GM23338 (cell line): Measurements from ENCODE around the gene CRMP1. TPM values are rescaled to one million over a fixed set of nuclear protein-coding genes. Genes with fewer than 3 reads are reported as not detected.

ENCODE experiments used
- ATAC-seq: fragments of 200-7000 bp; cut with Tn5 transposase; 3 replicates; pipeline ENCODE4 v1.9.1; 2020
- DNase-seq: peaks from one replicate; pipeline ENCODE4 v3.0.0-alpha.2; 2015; ENCODE audit warnings: low spot score
- H2AFZ ChIP-seq: fragments of 200-600 bp; sonication (generic); 2 replicates; pipeline ENCODE4 v1.8.0; 2016; ENCODE audit warnings: antibody characterized with exemption, mild to moderate bottlenecking, moderate library complexity
- H3F3A ChIP-seq: fragments of 200-600 bp; sonication (generic); replicated peaks from 2 replicates; pipeline ENCODE4 v1.8.0; 2017; ENCODE audit warnings: antibody characterized with exemption, mixed run types, low read depth
- H3K27ac ChIP-seq: fragments of 200-600 bp; sonication (generic); 2 replicates; pipeline ENCODE4 v1.6.1; 2016; ENCODE audit warnings: low read depth
- H3K27me3 ChIP-seq: fragments of 200-600 bp; sonication (generic); 2 replicates; pipeline ENCODE4 v1.8.0; 2016; ENCODE audit warnings: mild to moderate bottlenecking, mixed run types, moderate library complexity; ENCODE audit not compliant: insufficient read depth
- H3K36me3 ChIP-seq: fragments of 200-600 bp; sonication (generic); 2 replicates; pipeline ENCODE4 v1.8.0; 2016; ENCODE audit warnings: mild to moderate bottlenecking; ENCODE audit not compliant: insufficient read depth
- H3K4me1 ChIP-seq: fragments of 200-600 bp; sonication (generic); 2 replicates; pipeline ENCODE4 v1.8.0; 2016; ENCODE audit warnings: mild to moderate bottlenecking, moderate library complexity; ENCODE audit not compliant: insufficient read depth
- H3K4me2 ChIP-seq: fragments of 200-600 bp; sonication (generic); 2 replicates; pipeline ENCODE4 v1.7.1; 2017; ENCODE audit warnings: mixed run types
- H3K4me3 ChIP-seq: fragments of 200-600 bp; sonication (generic); 2 replicates; pipeline ENCODE4 v1.6.1; 2016; ENCODE audit warnings: mixed run types
- H3K79me2 ChIP-seq: fragments of 200-600 bp; sonication (generic); replicated peaks from 2 replicates; pipeline ENCODE4 v1.8.0; 2017; ENCODE audit warnings: mild to moderate bottlenecking; ENCODE audit not compliant: insufficient read depth
- H3K9me2 ChIP-seq: fragments of 200-600 bp; sonication (generic); 2 replicates; pipeline ENCODE4 v1.8.0; 2017; ENCODE audit not compliant: insufficient read depth
- H4K20me1 ChIP-seq: fragments of 200-600 bp; sonication (generic); replicated peaks from 2 replicates; pipeline ENCODE4 v1.8.0; 2017; ENCODE audit warnings: mild to moderate bottlenecking; ENCODE audit not compliant: insufficient read depth
- H3K27ac Mint-ChIP-seq: 2 replicates; pipeline ENCODE4 v1.8.0; 2020; ENCODE audit warnings: inconsistent platforms, mild to moderate bottlenecking, moderate library complexity, mixed read lengths
- H3K27me3 Mint-ChIP-seq: 3 replicates; pipeline ENCODE4 v1.8.0; 2022; ENCODE audit warnings: low read depth, mild to moderate bottlenecking, moderate library complexity, mixed read lengths, inconsistent platforms; ENCODE audit not compliant: insufficient read depth, poor library complexity
- H3K36me3 Mint-ChIP-seq: 3 replicates; pipeline ENCODE4 v1.8.0; 2021; ENCODE audit warnings: low read depth, mild to moderate bottlenecking, inconsistent platforms, moderate library complexity, mixed read lengths
- H3K4me1 Mint-ChIP-seq: 3 replicates; pipeline ENCODE4 v1.8.0; 2020; ENCODE audit warnings: mild to moderate bottlenecking, inconsistent platforms, mixed read lengths
- H3K4me3 Mint-ChIP-seq: 3 replicates; pipeline ENCODE4 v1.8.0; 2021; ENCODE audit warnings: moderate library complexity, mild to moderate bottlenecking, inconsistent platforms, mixed read lengths
- H3K9me3 Mint-ChIP-seq: 3 replicates; pipeline ENCODE4 v1.8.0; 2020; ENCODE audit warnings: moderate library complexity, mild to moderate bottlenecking, inconsistent platforms, mixed read lengths
- CREB1 ChIP-seq: fragments of 250-450 bp; sonication (Bioruptor Pico); IDR thresholded peaks from 2 replicates; pipeline ENCODE4 v1.5.0; 2020; ENCODE audit warnings: low read depth, mild to moderate bottlenecking, moderate library complexity
- JUNB ChIP-seq: IDR thresholded peaks from one replicate; pipeline ENCODE4 v1.6.1; 2016; ENCODE audit warnings: antibody characterized with exemption; ENCODE audit not compliant: unreplicated experiment
- STAT1 ChIP-seq: IDR thresholded peaks from one replicate; pipeline ENCODE4 v1.6.1; 2016; ENCODE audit warnings: antibody characterized with exemption; ENCODE audit not compliant: unreplicated experiment
- ZNF331 ChIP-seq: fragments of 250-450 bp; sonication (Bioruptor Pico); IDR thresholded peaks from 2 replicates; pipeline ENCODE4 v1.5.0; 2020; ENCODE audit warnings: low read depth, mild to moderate bottlenecking, moderate library complexity
- microRNA counts: library from miRNA; unstranded; fragments of <30 nt; microRNA quantifications from one replicate; lab custom pipeline; 2017
- microRNA-seq: library from miRNA; unstranded; fragments of <30 nt; microRNA quantifications from one replicate; pipeline ENCODE4, GENCODE V29; 2017
- polyA plus RNA-seq: library from polyadenylated mRNA; unstranded; fragments of >200 nt; fragmentation: Nextera tagmentation; extraction: Ambion mirVana; gene quantifications from 2 replicates; pipeline ENCODE4 v1.2.1, GENCODE V29; 2016
- small RNA-seq: library from RNA; depleted of rRNA; stranded (forward); fragments of <200 nt; gene quantifications from one replicate; pipeline ENCODE3, GENCODE V24; 2014; ENCODE audit warnings: low replicate concordance
- total RNA-seq: library from RNA; depleted of rRNA; stranded (reverse); fragments of >200 nt; shearing (Covaris generic); gene quantifications from 2 replicates; pipeline ENCODE4 v1.2.3, GENCODE V29; 2014; rRNA removed

Gene CRMP1
- total and polyA plus RNA-seq, 2 experiments from 2014 or later, result 52.7 to 146 TPM

DNA sequence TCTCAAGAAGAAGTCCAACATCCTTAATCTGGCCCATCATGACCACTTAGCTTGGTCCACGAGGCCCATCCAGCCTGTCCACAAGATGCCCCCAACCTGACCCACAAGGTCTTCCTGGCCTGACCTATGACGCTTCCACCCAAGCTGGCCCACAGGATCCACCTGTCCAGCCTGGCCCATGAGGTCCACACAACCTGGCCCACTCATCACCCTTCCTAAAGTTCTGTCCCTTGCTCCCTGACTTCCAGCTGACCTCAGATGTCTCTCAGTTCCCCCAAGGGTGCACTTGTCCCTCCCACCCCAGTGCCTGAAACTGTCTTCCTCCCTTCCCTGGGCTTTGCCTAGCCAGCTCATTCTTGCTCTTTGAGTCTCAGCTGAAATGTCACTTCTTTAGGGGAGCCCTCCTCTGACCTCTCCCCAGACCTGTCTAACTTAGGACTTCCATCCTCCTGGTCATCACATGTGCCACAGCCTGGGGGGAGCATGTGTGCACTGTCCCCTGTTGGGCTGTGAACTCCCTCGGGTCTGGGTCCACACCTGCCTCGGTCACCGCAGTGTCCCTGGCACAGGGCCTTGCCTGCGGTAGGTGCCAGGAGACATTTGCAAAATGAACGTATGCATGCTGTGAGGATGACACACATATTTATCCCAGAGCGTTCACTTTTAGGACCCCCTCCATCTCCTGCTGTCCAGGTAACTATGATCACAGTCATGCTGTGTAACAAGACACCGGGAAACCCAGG lies 120.2 kb downstream of the CRMP1 start:
- H3K36me3 Mint-ChIP-seq, result peaks cover 80% of the 10 kb centered on the region
- H3K27me3 Mint-ChIP-seq, result no peaks in the 10 kb centered on the region
- H3K79me2 ChIP-seq, result no peaks in the 10 kb centered on the region
- peaks cover 8% of the 10 kb centered on the region; the same call in 1 of the 2 replicates for H3K36me3 ChIP-seq
- H3K9me3 Mint-ChIP-seq, result peaks cover 57% of the 10 kb centered on the region
- H3F3A ChIP-seq, result no peaks in the 10 kb centered on the region
- no peak for TF ChIP-seq JUNB
- TF ChIP-seq ZNF331 (CRISPR knock-in tag), result no peak
- no peak for TF ChIP-seq CREB1 (CRISPR knock-in tag)
- no peak for TF ChIP-seq STAT1
- DNase-seq (no peak), ATAC-seq (no peak)
- no peak overlapping the region for H3K27ac ChIP-seq
- no peak overlapping the region for H3K4me3 Mint-ChIP-seq
- H3K9me2 ChIP-seq, result no peaks in the 10 kb centered on the region
- 0 out of 2 replicates have a peak, but pooled peaks cover 4% of the 10 kb centered on the region for H3K4me1 ChIP-seq
- no peak overlapping the region for H3K4me2 ChIP-seq
- no peaks in the 10 kb centered on the region for H4K20me1 ChIP-seq
- peaks cover 21% of the 10 kb centered on the region for H3K4me1 Mint-ChIP-seq
- no peak overlapping the region for H2AFZ ChIP-seq
- H3K27me3 ChIP-seq, result no peaks in the 10 kb centered on the region
- H3K27ac Mint-ChIP-seq, result no peak overlapping the region
- no peak overlapping the region for H3K4me3 ChIP-seq

MicroRNAs encoded within 50 kb of the gene (microRNA counts, 767-probe panel; counts per million panel counts)
- not detected for microRNA hsa-miR-378d (lab: Ali Mortazavi, UCI)

Small RNAs within 50 kb of the gene (microRNA-seq; reads per million reads assigned to microRNA genes)
- not detected for gene MIR378D1

Small RNAs within 50 kb of the gene (small RNA-seq; reads per million reads assigned to genes)
- not detected for gene MIR378D1

Other genes with a start within 250 kb of the CRMP1 start
- gene EVC2, start 184.5 kb downstream of the CRMP1 start, total RNA-seq, result 6.8 and 11.5 TPM in 2 replicates
- 3.4 TPM in 2 replicates for gene EVC2, start 184.5 kb downstream of the CRMP1 start, polyA plus RNA-seq
- 12.8 and 31.0 TPM in 2 replicates for gene EVC, start 181.9 kb downstream of the CRMP1 start, total RNA-seq
- 1.7 and 2.2 TPM in 2 replicates for gene EVC, start 181.9 kb downstream of the CRMP1 start, polyA plus RNA-seq
- 0.19 and 0.31 TPM in 2 replicates for gene C4orf50, start 125.3 kb upstream of the CRMP1 start, total RNA-seq
- 0.06 TPM in 1 of 2 replicates, not detected in the other for gene C4orf50, start 125.3 kb upstream of the CRMP1 start, polyA plus RNA-seq